ENCODE data around the gene LTK. TPM values are rescaled to one million over a fixed set of nuclear protein-coding genes. Genes with fewer than 3 reads are reported as not detected.
"Not testable (repeated sequence)": the region's sequence is repeated elsewhere in the genome, so short reads cannot be mapped to it uniquely, and the experiment has no call there.

Gene LTK
- total RNA-seq, 2 experiments from 2014 or later = 0.20 to 0.30 TPM

DNA sequence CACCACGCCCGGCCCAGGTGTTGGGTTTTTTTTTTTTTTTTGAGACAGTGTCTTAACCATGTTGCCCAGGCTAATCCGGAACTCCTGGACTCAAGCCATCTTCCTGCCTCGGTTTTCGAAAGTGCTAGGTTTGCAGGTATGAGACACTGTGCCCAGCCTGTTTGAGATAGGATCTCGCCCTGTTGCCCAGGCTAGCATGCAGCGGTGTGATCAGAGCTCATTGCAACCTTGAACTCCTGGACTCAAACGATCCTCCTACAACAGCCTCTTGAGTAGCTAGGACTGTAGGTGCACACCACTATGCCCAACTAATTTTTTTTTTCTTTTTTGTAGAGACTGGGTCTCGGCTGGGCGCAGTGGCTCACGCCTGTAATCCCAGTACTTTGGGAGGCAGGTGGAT is 40.2 kb downstream of the LTK start:
- CTCF ChIA-PET = no interaction called here
- DNase-seq (no peak), ATAC-seq (no peak)
- Mint-ChIP-seq H3K4me1 (peaks cover 2% of the 10 kb centered on the region), H3K27me3 (no peaks in the 10 kb centered on the region), H3K27ac (no peak overlapping the region), H3K9me3 (ENCODE audit: low read depth) (no peaks in the 10 kb centered on the region), H3K36me3 (peaks cover 56% of the 10 kb centered on the region), H3K4me3 (no peak overlapping the region)

- not testable (repeated sequence) for ATAC-seq; H3K4me3 Mint-ChIP-seq; H3K27me3 Mint-ChIP-seq; H3K9me3 Mint-ChIP-seq (ENCODE audit: low read depth); H3K27ac Mint-ChIP-seq; H3K4me1 Mint-ChIP-seq; DNase-seq
- peaks cover 42% of the 10 kb centered on the region for H3K36me3 Mint-ChIP-seq
- CTCF ChIA-PET = interaction anchor here (1.2 kb wide), 1 partner anchor 226 kb away, joined by 3 read pairs; no protein-coding TSS in a partner anchor
Measured at GRCh38 chr15:41469644-41470043, 44.0 kb downstream of the LTK start.

DNA sequence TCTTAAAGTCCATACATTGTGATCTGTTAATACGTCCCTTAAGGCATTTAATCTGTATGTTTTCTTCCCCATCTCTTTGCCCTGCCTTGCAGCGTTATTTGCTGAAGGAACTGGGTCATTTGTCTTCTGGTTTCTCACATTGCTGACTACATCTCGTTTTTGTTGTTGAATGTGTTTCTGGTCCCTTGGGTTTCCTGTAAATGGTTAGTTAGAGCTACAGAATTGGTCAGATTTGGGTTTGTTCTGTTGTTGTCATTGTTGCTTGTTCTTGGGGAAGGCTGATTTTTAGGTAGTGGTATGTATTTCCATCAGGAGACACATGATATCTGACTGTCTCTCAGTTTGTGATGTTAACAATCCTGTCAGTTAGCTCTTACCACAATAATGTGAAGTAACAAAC is 46.9 kb downstream of the LTK start:
- CTCF ChIA-PET = interaction anchor here (0.6 to 2.9 kb wide), 21 partner anchors 9 to 463 kb away, joined by 3 to 18 read pairs (median 5); partner anchors contain the start of genes ITPKA, LTK and MAPKBP1
- H3K4me3 Mint-ChIP-seq = no peak overlapping the region
- no peaks in the 10 kb centered on the region for H3K9me3 Mint-ChIP-seq (ENCODE audit: low read depth)
- H3K27me3 Mint-ChIP-seq = no peaks in the 10 kb centered on the region
- no peak for ATAC-seq
- DNase-seq = no peak
- H3K4me1 Mint-ChIP-seq = peaks cover 12% of the 10 kb centered on the region
- H3K27ac Mint-ChIP-seq = no peak overlapping the region
- peaks cover 39% of the 10 kb centered on the region for H3K36me3 Mint-ChIP-seq

DNA sequence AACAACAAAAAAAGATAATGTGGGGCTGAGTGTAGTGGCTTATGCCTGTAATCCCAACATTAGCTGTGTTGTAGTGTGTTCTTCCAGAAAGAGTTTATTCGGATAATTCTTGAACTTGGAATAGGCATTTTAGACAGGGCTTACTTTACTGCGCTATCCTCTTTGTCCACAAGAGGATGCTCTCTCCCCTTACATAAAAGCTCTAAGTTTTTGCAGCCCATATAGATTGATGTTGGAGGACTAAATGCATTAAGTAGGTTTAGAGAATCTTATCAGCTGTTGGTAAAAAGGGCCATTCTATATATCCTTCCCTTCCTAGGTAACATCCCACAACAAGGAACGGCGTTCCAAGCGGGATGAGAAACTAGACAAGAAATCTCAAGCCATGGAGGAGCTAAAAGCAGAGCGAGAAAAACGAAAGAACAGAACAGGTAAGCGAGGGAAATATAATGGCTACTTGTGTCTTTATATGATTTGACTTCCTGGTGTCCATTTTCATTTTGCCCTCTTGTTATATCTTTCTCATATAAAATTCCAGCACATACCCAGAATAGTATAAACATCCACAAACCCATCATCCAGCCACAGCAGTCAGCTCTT is 47.7 kb downstream of the LTK start:
- ATAC-seq (peak; percentile 39), DNase-seq (no peak)
- H3K4me3 Mint-ChIP-seq = no peak overlapping the region
- H3K4me1 Mint-ChIP-seq = peaks cover 12% of the 10 kb centered on the region
- CTCF ChIA-PET = interaction anchor here (0.6 to 2.9 kb wide), 29 partner anchors 9 to 463 kb away, joined by 3 to 18 read pairs (median 5); partner anchors contain the start of genes ITPKA, LTK, MAPKBP1 and RPAP1
- H3K9me3 Mint-ChIP-seq (ENCODE audit: low read depth) = no peaks in the 10 kb centered on the region
- peaks cover 33% of the 10 kb centered on the region for H3K36me3 Mint-ChIP-seq
- no peak overlapping the region for H3K27ac Mint-ChIP-seq
- no peaks in the 10 kb centered on the region for H3K27me3 Mint-ChIP-seq

DNA sequence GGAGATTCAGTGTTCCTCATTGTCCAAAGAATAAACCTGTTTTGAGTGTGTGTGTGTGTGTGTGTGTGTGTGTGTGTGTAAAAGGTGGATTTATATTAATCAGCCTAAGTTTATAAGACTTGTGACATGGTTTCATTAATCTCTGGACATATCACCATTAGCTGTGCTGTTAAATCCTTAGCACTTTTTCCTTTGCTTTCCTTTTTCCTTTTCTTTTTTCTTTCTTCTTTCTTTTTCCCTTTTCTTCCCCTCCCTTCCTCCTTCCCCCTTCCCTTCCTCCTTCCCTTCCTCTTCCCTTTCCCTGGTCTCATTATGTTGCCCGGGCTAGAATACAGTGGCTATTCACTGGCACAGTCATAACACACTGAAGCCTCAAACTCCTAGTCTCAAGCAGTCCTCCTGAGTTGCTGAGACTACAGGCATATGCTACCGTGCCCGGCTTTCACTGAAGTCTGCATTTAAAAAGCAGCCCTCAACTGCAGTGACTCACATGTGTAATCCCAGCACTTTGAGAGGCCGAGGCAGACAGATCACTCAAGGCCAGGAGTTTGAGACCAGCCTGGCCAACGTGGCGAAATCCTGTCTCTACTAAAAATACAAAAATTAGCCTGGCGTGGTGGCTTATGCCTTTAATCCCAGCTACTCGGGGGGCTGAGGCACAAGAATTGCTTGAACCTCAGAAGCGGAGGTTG is 48.6 kb downstream of the LTK start:
- no peak overlapping the region for H3K4me3 Mint-ChIP-seq
- peaks cover 12% of the 10 kb centered on the region for H3K4me1 Mint-ChIP-seq
- DNase-seq (no peak), ATAC-seq (no peak)
- peaks cover 28% of the 10 kb centered on the region for H3K36me3 Mint-ChIP-seq
- no peaks in the 10 kb centered on the region for H3K27me3 Mint-ChIP-seq
- H3K27ac Mint-ChIP-seq = no peak overlapping the region
- H3K9me3 Mint-ChIP-seq (ENCODE audit: low read depth) = no peaks in the 10 kb centered on the region
- CTCF ChIA-PET = interaction anchor here (1.0 to 2.9 kb wide), 24 partner anchors 8 to 464 kb away, joined by 3 to 18 read pairs (median 6); partner anchors contain the start of genes ITPKA, LTK, MAPKBP1 and RPAP1

GRCh38 chr15:41462084-41462795 is 51.4 kb downstream of the LTK start:
- DNase-seq (no peak), ATAC-seq (no peak)
- Mint-ChIP-seq H3K27me3 (no peaks in the 10 kb centered on the region), H3K27ac (peak overlapping the region; percentile 50), H3K4me3 (no peak overlapping the region), H3K9me3 (ENCODE audit: low read depth) (no peaks in the 10 kb centered on the region), H3K4me1 (peaks cover 12% of the 10 kb centered on the region), H3K36me3 (peaks cover 34% of the 10 kb centered on the region)
- CTCF ChIA-PET = interaction anchor here (1.3 kb wide), 1 partner anchor 19 kb away, joined by 3 read pairs; no protein-coding TSS in a partner anchor

Other genes starting within 250 kb of the LTK start
- gene OIP5, start 181.2 kb downstream of the LTK start, total RNA-seq = 10 to 100 TPM; 21.1 to 21.2 TPM
- gene NUSAP1, start 180.9 kb downstream of the LTK start, total RNA-seq = 100 to 1,000 TPM; 234 to 334 TPM
- 10 to 100 TPM; 12.4 to 14.1 TPM for gene NDUFAF1, start 111.3 kb downstream of the LTK start, total RNA-seq
- 10 to 100 TPM; 36.3 to 43.4 TPM for gene RTF1, start 96.7 kb downstream of the LTK start, total RNA-seq
- under 1 TPM in 1 of 2 experiments, not detected in 1; 0.52 TPM for gene ITPKA, start 20.0 kb downstream of the LTK start, total RNA-seq
- 10 to 100 TPM; 38.2 to 40.0 TPM for gene RPAP1, start 30.4 kb upstream of the LTK start, total RNA-seq
- under 1 TPM; 0.32 to 0.66 TPM for gene TYRO3, start 45.4 kb upstream of the LTK start, total RNA-seq
- gene MGA, start 146.6 kb upstream of the LTK start, total RNA-seq = 10 to 100 TPM; 33.5 to 37.5 TPM

Data from activated CD8-positive, alpha-beta memory T cell treated with anti-CD3 and anti-CD28 coated beads, Interleukin-2, amount 10 ng/mL, durations not matched to agents 7 days and 5 days (primary cell).